Testis (tissue), 2 donors: ENCODE data around the gene MEN1.

ENCODE experiments used
- POLR2A ChIP-seq: fragments of 450-650 bp; IDR thresholded peaks from one replicate; pipeline ENCODE4 v1.6.1; 2017; ENCODE audit warnings: antibody characterized with exemption, mild to moderate bottlenecking, moderate library complexity
- TF ChIP-seq, protein P1 (sequence below), 3 experiments: fragments of 450-650 bp in 2 of 3; fragments of 200-600 bp in 1 of 3; sonication (generic) in 1 of 3; IDR thresholded peaks; one replicate each; pipeline ENCODE4 v1.5.1; 2016 to 2019; ENCODE audit warnings: antibody characterized with exemption in 3 of 3, mild to moderate bottlenecking in 2 of 3, moderate library complexity in 1 of 3

GRCh38 chr11:64788321-64789215 lies 21.8 kb downstream of the MEN1 start:
- TF ChIP-seq, protein P1, sequence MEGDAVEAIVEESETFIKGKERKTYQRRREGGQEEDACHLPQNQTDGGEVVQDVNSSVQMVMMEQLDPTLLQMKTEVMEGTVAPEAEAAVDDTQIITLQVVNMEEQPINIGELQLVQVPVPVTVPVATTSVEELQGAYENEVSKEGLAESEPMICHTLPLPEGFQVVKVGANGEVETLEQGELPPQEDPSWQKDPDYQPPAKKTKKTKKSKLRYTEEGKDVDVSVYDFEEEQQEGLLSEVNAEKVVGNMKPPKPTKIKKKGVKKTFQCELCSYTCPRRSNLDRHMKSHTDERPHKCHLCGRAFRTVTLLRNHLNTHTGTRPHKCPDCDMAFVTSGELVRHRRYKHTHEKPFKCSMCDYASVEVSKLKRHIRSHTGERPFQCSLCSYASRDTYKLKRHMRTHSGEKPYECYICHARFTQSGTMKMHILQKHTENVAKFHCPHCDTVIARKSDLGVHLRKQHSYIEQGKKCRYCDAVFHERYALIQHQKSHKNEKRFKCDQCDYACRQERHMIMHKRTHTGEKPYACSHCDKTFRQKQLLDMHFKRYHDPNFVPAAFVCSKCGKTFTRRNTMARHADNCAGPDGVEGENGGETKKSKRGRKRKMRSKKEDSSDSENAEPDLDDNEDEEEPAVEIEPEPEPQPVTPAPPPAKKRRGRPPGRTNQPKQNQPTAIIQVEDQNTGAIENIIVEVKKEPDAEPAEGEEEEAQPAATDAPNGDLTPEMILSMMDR (IDR thresholded peaks at IDR 0.05) = no peak
- no peak for TF ChIP-seq POLR2A
